HG02571 (cell line): ENCODE results near the gene CGB8.
"Not testable (repeated sequence)": the region's sequence is repeated elsewhere in the genome, so short reads cannot be mapped to it uniquely, and the experiment has no call there.

Source experiments
- ATAC-seq: cut with Tn5 transposase; IDR thresholded peaks from one replicate; pipeline ENCODE4 v1.9.1; 2021; ENCODE audit warnings: mild to moderate bottlenecking, moderate library complexity; ENCODE audit not compliant: unreplicated experiment

CGB8 gene

GRCh38 chr19:49031642-49032301 is 17.1 kb downstream of the CGB8 start, which contains the start of gene CGB2:
TSS of gene CGB2 (plus strand) at chr19:49031890. CDS start at chr19:49032096, 206 bp downstream.
- ATAC-seq = not testable (repeated sequence)

GRCh38 chr19:49030323-49030722 is 18.6 kb downstream of the CGB8 start:
- not testable (repeated sequence) for ATAC-seq

GRCh38 chr19:49029749-49030148 is 19.2 kb downstream of the CGB8 start:
- ATAC-seq = not testable (repeated sequence)

GRCh38 chr19:49028686-49029085 is 20.2 kb downstream of the CGB8 start:
- ATAC-seq = not testable (repeated sequence)

- ATAC-seq = not testable (repeated sequence)
These were observed 23.3 kb downstream of the CGB8 start for GRCh38 chr19:49025599-49025998.

DNA sequence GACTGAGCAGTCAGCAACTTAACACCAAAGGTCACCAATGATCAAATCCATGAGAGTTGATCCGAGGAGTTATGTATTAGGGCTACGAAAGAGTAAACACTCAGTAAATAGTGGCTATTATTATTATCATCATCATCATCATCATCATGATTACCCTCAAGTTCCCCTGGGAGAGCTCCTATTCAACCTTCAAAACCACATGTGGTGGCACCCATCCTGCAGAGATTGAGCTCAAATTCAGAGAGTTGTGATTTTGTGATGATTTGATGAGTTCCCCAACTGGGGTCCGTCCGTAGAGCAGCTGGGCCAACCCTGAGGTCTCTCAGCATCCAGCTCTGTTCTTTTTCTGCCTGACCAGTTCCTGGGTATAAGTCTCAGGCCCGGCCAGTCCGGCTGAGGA is 23.8 kb downstream of the CGB8 start:
- ATAC-seq = not testable (repeated sequence)

DNA sequence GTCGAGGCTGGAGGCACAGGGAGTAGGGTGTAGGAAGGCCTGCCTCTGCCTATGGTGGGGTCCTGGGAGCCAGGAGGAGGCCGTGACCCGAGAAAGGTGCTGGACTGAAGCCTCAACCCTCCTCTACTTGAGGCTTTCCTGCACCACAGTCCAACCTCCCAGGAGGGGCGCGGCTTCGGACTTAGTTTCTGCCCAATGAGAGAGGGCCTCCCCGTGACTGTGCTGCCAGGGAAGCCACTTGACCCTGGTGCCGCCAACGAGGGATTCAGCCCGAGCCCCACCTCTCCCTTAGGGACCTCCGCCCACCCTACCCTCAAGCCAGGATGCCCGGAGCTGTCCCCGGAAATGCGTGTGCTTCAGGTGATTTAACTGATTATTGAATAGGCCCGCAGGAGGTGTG is 24.7 kb downstream of the CGB8 start, which contains the start of gene CGB3:
Gene CGB3, minus strand, starts transcription at position 101 of the 400 bp plus-strand sequence. CDS start 362 bp downstream, outside the sequence.
- ATAC-seq = not testable (repeated sequence)

DNA sequence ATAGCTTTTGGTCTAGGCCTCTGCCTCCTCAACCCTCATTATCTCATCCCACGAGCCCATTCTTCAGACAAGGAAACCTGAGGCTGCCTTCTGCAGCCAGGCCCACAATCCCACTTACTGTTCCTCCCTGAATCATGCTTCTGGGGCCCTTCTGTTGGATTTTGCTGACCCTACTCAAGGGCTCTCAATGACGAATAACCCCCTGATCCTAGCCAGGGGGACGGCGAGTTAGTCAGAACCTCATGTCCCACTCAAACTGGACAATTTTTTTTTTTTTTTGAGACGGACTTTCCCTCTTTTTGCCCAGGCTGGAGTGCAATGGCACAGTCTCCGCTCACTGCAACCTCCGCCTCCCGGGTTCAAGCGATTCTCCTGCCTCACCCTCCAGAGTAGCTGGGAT is 26.8 kb downstream of the CGB8 start:
- ATAC-seq = no peak

- no peak for ATAC-seq
These were observed 27.7 kb downstream of the CGB8 start for GRCh38 chr19:49020931-49021895.

DNA sequence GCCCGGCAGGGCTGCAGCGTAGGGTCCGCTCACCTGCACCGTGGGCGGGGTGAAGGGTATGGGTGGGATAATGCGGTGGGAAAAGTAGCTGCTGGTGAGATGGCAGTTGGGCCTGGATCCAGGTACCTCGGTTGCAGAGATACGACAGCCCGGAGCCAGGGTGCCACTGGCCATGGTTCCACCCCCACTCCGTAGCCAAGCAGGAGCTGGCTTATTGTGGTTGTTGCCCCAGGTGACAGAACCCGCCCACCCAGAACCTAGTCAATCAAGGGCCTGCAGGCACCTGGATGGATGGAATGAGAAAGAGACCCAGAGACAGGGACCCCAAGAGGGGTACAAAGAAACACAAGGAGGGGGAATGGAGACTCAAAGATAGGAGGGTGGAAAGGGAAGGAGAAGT is 28.6 kb downstream of the CGB8 start:
- no peak for ATAC-seq

- ATAC-seq = no peak
These were observed 29.5 kb downstream of the CGB8 start for GRCh38 chr19:49019242-49019932.

DNA sequence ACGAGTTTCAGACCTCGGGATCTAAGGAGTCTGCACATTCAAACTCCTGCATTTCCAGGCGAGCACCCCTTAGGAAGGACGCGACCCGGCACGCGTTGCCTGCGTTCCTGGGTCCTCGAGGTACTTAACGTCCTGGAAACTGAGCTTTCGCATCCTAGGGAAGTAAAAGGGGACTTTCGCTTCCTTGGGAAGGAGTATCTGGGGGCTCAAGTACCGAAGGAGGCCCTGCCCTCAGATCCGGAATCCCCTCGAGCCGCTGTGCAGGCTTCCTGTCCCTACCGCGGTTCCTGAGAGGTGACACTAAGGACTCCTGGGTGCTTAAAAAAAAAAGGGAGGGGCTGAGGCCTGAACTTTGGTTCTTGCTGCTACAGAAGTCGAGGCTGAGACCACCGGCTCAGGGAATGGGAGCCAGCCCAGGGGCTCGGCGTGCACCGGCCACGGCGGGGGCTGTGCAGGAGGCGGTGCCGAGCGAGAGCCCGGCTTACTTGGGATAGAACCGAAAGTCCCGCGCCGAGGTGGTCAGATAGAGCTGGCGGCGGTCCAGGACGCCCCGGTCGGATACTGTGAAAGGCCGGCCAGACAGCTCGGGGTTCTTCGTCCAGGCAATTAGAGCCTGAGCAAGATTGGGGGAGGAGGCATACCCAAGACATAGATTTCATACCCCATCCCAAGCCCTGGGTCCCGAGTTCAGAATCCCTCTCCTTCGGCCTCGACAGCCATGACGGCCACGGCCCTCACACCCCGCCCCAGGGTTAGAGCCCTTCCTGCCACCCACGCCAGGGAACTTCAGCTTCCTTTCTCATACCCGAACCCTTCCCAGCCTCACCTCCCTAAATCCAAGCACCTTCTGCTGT is 30.3 kb downstream of the CGB8 start:
- ATAC-seq = not testable (repeated sequence)

DNA sequence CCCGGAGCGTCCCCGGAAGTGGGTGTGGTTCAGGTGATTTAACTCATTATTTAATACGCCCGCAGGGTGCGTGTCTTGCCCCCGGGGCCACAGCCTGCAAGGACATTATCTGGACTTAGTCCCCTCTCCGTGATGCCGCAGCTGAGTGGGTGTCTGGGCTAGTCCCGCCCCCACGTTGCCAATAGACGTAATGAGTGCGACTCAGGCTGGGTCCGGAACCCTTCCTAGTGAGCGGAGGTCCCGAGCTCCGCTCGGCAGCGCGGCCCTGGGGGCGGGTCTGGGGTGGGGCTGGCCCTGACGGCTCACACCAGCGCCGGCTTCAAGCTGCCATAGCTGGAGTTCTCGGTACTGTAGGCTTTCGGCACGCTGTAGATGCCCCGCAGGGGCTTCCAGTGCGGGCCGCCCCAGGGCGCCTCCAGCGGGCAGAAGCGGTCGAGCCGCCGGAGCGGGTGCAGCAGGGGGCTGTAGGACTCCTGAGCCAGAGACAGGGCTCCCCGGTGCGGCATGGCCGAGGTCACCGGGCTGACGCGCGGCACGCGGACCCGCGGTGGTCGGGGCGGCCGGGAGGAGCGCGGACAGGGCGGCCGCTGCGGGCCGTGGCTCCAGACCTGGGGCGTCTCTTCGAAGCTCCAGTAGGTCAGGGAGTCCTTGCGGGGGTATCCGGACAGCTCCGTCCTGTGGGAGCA is 31.1 kb downstream of the CGB8 start:
- no peak for ATAC-seq

DNA sequence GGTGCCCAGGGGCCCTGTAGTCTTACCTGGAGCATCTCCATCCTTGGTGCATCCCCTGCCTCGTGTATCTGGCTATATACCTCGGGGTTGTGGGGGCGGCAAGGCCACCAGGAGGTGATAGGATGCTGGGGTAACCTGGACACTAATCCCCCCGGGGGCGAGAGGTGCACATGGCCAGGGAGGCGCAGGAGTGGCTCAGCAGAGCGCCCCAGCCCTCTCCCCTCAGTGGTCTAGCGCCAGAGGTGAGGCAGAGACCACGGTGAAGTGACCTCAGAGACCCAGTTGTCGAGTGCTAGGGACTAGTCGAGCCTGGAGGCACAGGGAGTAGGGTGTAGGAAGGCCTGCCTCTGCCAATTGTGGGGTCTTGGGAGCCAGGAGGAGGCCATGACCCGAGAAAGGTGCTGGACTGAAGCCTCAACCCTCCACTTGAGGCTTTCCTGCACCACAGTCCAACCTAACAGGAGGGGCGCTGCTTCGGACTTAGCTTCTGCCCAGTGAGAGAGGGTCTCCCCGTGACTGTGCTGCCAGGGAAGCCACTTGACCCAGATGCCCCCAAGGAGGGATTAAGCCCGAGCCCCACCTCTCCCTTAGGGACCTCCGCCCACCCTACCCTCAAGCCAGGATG is 31.8 kb downstream of the CGB8 start, which contains the start of gene LHB:
Gene LHB, minus strand, starts transcription at position 51 of the 625 bp plus-strand sequence. Its CDS starts 10 bp downstream, at position 41.
- no peak for ATAC-seq

GRCh38 chr19:49016067-49016839 is 32.7 kb downstream of the CGB8 start:
- no peak for ATAC-seq

DNA sequence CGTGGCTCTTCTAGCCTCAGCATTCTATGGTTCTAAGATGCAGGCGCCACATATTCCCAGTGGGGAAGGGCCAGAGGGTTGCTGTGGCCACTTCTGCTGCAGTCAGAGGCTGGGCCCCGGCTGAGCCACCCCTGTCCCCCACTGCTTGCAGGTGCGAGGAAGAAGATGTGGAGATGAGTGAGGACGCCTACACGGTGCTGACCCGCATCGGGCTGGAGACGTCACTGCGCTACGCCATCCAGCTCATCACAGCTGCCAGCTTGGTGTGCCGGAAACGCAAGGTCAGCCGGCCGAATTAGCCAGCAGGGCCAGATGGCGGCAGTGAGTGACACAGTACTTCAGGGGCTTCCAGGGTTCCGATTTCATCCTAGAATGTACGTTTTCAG is 34.0 kb downstream of the CGB8 start:
- ATAC-seq = no peak

DNA sequence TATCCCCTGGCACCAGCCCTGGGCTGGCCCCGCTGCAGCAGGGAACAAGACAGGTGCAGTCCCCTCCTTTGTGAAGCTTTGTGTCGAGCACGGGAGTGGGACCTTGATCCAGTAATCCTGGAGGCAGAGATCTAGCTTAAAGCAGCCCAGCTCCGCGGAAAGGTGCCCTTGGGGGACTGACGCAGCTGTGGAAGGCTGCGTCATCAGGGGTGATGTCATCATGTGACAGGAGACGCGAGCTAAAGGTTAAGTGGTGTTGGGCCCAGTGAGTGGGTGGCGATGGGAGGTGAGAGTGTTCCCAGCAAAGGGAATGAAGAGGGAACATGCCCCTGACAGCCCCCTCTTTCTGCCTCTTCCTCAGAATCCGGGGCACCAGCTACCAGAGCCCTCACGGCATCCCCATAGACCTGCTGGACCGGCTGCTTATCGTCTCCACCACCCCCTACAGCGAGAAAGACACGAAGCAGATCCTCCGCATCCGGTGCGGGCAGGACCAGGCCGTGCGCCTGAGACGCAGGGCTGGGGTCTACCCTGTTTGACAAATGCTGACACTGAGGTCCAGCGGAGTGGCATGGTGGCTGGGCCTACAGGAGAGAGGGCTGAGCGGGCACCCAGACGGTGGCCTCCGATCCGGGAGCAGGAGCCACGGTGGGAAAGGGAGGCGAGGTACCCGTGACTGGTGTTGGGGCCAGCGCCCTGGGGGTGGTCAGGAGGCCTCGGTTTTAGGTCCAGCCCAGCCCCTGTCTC is 34.6 kb downstream of the CGB8 start:
- no peak for ATAC-seq

DNA sequence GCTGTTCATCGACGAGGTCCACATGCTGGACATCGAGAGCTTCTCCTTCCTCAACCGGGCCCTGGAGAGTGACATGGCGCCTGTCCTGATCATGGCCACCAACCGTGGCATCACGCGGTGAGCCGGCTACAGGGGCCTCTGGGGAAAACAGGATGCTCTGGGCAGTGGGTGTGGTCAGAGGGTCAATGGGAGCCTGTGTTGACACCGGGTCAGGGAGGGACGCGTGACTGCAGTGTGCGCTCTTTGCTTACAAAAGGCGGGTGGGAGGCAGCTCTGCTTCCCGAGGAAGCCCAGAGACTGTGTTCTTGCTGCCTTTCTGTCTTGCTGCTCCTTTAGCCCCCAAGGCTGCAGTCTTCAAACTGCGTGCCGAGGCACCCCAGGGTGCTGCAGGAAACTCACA is 37.7 kb downstream of the CGB8 start:
- ATAC-seq = no peak
